Esophagus squamous epithelium (tissue), 4 donors: ENCODE data around the gene LPIN2.

ENCODE experiments used
- CTCF ChIP-seq, 6 experiments: fragments of 450-650 bp in 4 of 6; fragments of 200-600 bp in 2 of 6; sonication (generic) in 2 of 6; IDR thresholded peaks; one replicate each; pipeline ENCODE4 v1.5.1; 2016 to 2019; ENCODE audit warnings: antibody characterized with exemption in 6 of 6, mild to moderate bottlenecking in 4 of 6, moderate library complexity in 4 of 6
- POLR2A ChIP-seq, 4 donors: fragments of 450-650 bp; IDR thresholded peaks; one replicate each; pipeline ENCODE4 v1.6.1; 2017; ENCODE audit warnings: antibody characterized with exemption in 4 of 4, mild to moderate bottlenecking in 4 of 4, moderate library complexity in 3 of 4

GRCh38 chr18:3051718-3052410 lies 38.9 kb upstream of the LPIN2 start:
- TF ChIP-seq CTCF (IDR thresholded peaks at IDR 0.05) (no peak), POLR2A (IDR thresholded peaks at IDR 0.05) (no peak)
